GM19467 (cell line): ENCODE results near the gene CDC26.
"Not testable (repeated sequence)": the region's sequence is repeated elsewhere in the genome, so short reads cannot be mapped to it uniquely, and the experiment has no call there.

Experiments used
- ATAC-seq: cut with Tn5 transposase; IDR thresholded peaks from one replicate; pipeline ENCODE4 v1.9.1; 2021; ENCODE audit warnings: mild to moderate bottlenecking, moderate library complexity; ENCODE audit not compliant: unreplicated experiment

Gene CDC26

GRCh38 chr9:113296247-113296646 is 20.9 kb upstream of the CDC26 start:
- not testable (repeated sequence) for ATAC-seq

GRCh38 chr9:113293285-113293878 is 18.0 kb upstream of the CDC26 start:
- ATAC-seq: no peak

- no peak for ATAC-seq
These were observed 14.8 kb upstream of the CDC26 start for GRCh38 chr9:113290052-113290607.

GRCh38 chr9:113289091-113289490 is 13.7 kb upstream of the CDC26 start:
- ATAC-seq: no peak

DNA sequence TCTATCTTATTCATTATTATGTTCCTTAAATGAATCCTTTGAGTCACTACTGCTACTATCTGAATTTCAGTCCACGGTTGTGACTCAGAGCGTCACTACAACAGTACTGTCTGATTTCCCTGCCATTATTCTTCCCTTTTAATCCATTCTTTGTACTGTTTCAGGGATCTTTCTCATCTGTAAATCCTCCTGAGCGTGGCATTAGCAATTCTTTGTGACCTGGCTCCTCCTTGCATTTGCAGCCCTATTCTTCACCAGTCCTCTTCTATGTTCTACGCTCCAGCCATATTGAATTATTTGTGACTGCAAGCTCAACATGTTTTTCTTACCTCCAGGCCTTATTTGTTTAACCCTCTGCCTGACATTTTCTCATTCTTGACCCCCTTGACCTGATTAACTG is 6.0 kb upstream of the CDC26 start:
- no peak for ATAC-seq

DNA sequence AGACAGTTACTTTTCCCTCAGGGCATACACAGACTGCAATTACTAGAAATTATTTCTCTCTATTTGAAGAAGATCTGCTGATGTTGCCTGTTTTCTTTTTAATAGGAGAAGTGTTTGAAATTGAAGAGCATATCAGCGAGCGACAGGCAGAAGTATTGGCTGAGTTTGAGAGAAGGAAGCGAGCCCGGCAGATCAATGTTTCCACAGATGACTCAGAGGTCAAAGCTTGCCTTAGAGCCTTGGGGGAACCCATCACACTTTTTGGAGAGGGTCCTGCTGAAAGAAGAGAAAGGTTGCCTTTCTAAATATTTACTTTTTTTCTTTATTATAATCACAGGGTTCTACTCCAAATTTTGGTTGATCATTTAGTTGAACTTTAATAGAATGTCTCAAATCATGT is 3.5 kb upstream of the CDC26 start:
- no peak for ATAC-seq

DNA sequence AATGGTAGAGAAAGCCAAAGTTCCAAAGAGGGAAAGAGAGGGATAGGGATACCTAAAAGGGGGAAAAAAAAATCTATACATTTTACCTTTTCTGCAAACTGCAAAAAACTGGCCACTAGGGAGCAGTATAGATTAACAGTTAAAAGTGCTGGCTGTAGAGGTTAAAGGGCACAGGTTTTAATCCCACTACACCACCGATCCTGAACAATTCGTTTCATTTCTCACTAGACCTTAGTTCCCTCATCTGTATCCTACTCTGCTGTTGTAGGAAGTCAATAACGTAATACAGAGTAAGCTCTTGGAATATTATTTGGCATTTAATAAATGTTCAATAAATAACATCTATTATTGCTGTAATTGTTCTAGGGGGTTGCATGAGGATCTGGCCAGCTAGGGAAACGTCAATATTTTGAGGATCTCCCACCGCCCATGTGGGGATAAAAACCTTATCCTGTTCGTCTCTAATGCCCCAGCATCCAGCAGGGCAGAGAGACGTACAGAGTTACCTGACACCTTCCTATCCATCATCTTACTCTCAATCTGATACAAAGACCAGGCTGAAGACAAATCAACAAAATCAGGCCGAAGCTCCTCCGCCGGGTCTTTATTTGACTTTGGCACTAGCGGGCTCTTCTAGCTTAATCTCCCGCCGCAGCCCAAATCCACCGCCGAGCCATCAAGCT is 757 bp downstream of the CDC26 start:
- ATAC-seq: peak; percentile 12

GRCh38 chr9:113269871-113270270 is 5.5 kb downstream of the CDC26 start:
- ATAC-seq: no peak

GRCh38 chr9:113269355-113269754 is 6.0 kb downstream of the CDC26 start:
- ATAC-seq: no peak

- no peak for ATAC-seq
These were observed 7.3 kb downstream of the CDC26 start for GRCh38 chr9:113267911-113268566.

DNA sequence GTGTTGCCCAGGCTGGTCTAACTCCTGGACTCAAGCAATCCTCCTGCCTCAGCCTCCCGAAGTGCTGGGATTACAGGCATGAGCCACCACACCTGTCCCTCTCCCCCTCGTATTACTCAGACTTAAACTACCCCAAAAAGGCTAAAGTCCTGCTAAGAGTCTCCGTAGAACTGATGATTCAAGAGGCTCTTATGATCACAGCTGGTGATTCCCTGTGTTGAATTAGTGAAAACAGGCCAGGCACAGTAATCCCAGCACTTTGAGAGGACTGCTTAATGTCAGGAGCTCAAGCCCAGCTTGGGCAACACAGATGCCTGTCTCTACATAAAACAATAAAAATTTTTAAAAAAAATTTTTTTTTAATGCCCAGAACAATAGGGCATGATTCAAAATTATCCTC is 9.2 kb downstream of the CDC26 start:
- no peak for ATAC-seq

DNA sequence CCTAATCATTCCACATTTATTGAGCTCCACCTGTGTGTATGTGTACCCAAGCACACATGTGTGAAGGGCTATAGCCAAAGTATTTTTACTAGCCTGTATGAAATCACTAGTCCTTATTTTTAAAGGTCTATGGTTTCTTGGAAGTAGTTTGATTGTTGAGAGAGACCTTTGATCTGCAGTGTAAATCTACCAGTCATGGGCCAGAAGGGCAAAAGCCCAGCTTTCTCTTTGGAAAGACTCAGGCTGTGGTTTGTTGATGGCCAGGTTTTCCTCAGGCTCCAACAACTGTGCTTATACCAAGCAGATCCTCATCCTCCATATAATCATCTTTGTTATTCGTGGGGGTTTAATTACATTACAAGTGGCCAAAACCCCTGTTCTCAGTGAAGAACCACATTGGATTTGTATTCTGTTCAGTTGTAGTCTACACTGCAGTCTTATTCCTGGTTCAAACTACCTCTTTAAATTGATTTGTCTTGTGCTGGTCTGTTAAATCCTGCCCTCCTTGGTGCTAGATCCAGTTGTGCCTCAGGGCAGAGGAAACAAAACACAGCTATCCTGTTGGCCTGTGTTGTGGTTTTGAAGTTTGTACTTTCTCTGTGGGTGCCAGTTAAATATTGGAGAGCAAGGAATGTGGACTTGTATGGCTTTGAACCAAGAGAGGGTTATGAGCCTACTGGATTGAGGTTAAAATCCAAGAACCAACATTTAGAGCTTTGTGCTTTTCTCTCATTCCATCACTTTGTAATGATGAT is 13.3 kb downstream of the CDC26 start:
- ATAC-seq: no peak

GRCh38 chr9:113258282-113258681 is 17.1 kb downstream of the CDC26 start:
- ATAC-seq: no peak

DNA sequence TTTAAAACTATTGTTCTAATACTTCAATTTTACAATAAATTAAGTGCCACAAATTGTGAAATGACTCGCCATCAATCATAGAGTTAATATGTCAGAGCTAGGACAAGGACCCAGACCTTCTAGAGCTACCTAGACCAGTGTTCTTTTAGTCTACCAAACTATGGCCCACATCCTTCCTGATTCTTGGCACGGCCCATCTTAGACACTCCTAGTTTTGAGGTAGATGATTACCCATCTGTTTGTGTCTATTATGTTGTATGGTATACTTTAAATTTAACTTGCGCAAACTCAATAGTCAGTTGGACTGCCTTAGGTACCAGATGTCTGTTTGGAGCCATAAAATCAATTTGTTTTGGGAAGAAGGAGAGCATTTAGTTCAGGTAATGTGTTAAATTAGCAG is 17.5 kb downstream of the CDC26 start:
- ATAC-seq: no peak

DNA sequence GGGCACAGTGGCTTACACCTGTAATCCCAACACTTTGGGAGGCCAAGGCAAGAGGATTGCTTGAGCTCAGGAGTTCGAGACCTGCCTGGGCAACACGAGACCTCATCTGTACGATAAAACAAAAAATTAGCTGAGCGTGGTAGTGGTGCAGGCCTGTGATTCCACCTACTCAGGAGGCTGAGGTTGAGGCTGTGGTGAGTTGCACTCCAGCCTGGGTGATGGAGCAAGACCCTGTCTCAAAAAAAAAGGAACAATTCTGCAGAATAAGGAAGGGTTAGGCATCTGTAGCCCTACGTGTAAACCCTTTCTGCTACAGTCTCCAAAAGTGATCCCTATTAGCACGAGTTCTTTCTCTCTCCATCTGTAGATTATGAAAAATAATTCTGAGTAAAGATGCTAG is 19.9 kb downstream of the CDC26 start:
- no peak for ATAC-seq

- ATAC-seq: no peak
These were observed 20.4 kb downstream of the CDC26 start for GRCh38 chr9:113254991-113255390.

- no peak for ATAC-seq
These were observed 24.6 kb downstream of the CDC26 start for GRCh38 chr9:113250807-113251206.

GRCh38 chr9:113249661-113250060 is 25.7 kb downstream of the CDC26 start:
- not testable (repeated sequence) for ATAC-seq

DNA sequence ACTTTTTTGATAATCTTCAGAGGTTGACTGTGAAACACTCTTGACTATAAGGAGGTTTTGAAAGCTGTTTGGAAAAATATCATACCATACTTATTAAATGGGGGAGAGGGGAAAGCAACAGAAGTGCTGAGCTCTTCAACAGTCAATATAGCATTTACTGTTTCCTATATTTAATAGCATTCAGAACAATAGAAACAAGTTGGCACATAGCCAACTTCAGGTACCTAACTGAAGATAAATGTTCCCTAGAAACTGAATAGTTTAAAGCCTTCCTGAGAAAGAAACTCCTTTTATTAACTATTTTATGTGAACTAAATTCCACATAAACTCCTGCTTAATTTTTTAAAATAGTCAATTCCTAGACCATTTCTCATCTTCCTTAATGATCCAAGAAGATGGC is 27.7 kb downstream of the CDC26 start:
- no peak for ATAC-seq

GRCh38 chr9:113246928-113247327 is 28.4 kb downstream of the CDC26 start:
- no peak for ATAC-seq

DNA sequence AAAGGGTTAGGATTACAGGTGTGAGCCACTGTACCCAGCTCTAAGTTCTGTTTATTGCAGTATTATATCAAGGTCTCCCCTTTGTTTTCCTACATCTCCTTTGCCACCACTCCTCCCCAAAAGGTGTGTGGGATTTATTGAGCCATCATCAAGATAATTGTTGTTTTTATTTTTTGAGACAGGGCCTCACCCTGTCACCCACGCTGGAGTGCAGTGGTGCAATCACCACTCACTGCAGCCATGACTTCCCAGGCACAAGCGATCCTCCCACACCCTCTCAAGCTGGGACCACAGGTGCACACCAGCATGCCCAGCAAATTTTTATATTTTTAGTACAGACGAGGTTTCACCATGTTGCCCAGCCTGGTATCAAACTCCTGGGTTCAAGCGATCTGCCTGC is 29.5 kb downstream of the CDC26 start:
- no peak for ATAC-seq
